GM13977 (cell line): ENCODE measurements around the gene HADH.

Source experiments
- DNase-seq: peaks from one replicate; pipeline ENCODE4 v3.0.0; 2012; ENCODE audit warnings: low spot score
- CTCF ChIP-seq: IDR thresholded peaks from 2 replicates; pipeline ENCODE4 v1.5.1; 2012; ENCODE audit warnings: mild to moderate bottlenecking, control low read depth; ENCODE audit not compliant: insufficient read depth; ENCODE audit errors: extremely low read depth, missing control alignments
- in situ Hi-C: fragments of 300-500 bp; cut with MboI; formaldehyde crosslinking; loops from one replicate; pipeline ENCODE4 v1.12.0; 2022; ENCODE audit warnings: low sequenced_read_pairs, low pct_unique_long_range_greater_than_20kb, mixed read lengths, inconsistent platforms; ENCODE audit not compliant: unreplicated experiment

HADH gene

GRCh38 chr4:108013955-108014354 lies 24.3 kb downstream of the HADH start:
- in situ Hi-C loops: no loop called here
- DNase-seq: no peak
- no peak for TF ChIP-seq CTCF

- DNase-seq: peak; percentile 76
- in situ Hi-C loops: no loop called here
- TF ChIP-seq CTCF: peak; percentile 89
Measured at GRCh38 chr4:108018040-108018883, 28.6 kb downstream of the HADH start.

- no peak for DNase-seq
- in situ Hi-C loops: no loop called here
- no peak for TF ChIP-seq CTCF
Measured at GRCh38 chr4:108018884-108019187, 29.1 kb downstream of the HADH start.

GRCh38 chr4:108024085-108024877 lies 34.6 kb downstream of the HADH start:
- in situ Hi-C loops: loop anchor here (10.0 kb wide), 1 partner anchor 551 kb away; no protein-coding TSS in a partner anchor
- no peak for TF ChIP-seq CTCF
- DNase-seq: no peak

- in situ Hi-C loops: loop anchor here (10.0 kb wide), 1 partner anchor 550 kb away; no protein-coding TSS in a partner anchor
- no peak for TF ChIP-seq CTCF
- no peak for DNase-seq
Measured at GRCh38 chr4:108024878-108025165, 35.1 kb downstream of the HADH start.

- DNase-seq: no peak
- no peak for TF ChIP-seq CTCF
- in situ Hi-C loops: loop anchor here (10.0 kb wide), 1 partner anchor 546 kb away; no protein-coding TSS in a partner anchor
Measured at GRCh38 chr4:108029016-108029720, 39.5 kb downstream of the HADH start.
